Measurements from ENCODE around the gene GRK1.

GRK1 gene

DNA sequence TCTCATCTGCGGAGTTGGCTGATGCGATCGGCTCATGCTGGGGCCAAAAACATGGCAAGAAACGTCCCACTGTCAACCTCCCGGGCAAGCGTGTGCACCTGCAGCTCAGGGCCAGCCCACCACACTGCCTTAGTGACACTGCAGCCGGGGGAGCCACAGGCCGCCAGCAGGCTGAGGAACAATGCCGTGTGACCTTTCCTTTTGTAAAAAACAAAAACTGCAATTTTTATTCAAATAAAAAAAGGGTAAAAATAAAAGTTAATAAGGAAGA lies 73.2 kb downstream of the GRK1 start:
- Histone ChIP-seq H3K9me3 (ENCODE audit: insufficient read depth, low read length) (no peaks in the 10 kb centered on the region), H3K79me2 (ENCODE audit: insufficient read depth, low read length) (no peaks in the 10 kb centered on the region), H3K4me2 (ENCODE audit: low read depth, low read length, poor library complexity, severe bottlenecking) (no peak overlapping the region), H3K4me3 (ENCODE audit: insufficient read depth, low read length, poor library complexity, severe bottlenecking) (no peak overlapping the region), H3K36me3 (ENCODE audit: low read length) (no peaks in the 10 kb centered on the region), H3K9me2 (replicated peaks; ENCODE audit: insufficient read depth, low read length) (no peaks in the 10 kb centered on the region), H2AFZ (ENCODE audit: low read depth, low read length, severe bottlenecking) (no peak overlapping the region), H3K27me3 (ENCODE audit: low read length) (no peaks in the 10 kb centered on the region), H3K9ac (ENCODE audit: low read length) (no peak overlapping the region), H3K27ac (ENCODE audit: low read depth, low read length) (no peak overlapping the region), H4K20me1 (ENCODE audit: low read depth, low read length) (no peaks in the 10 kb centered on the region), H3F3A (ENCODE audit: insufficient read depth) (no peaks in the 10 kb centered on the region)
- TF ChIP-seq, protein P1, sequence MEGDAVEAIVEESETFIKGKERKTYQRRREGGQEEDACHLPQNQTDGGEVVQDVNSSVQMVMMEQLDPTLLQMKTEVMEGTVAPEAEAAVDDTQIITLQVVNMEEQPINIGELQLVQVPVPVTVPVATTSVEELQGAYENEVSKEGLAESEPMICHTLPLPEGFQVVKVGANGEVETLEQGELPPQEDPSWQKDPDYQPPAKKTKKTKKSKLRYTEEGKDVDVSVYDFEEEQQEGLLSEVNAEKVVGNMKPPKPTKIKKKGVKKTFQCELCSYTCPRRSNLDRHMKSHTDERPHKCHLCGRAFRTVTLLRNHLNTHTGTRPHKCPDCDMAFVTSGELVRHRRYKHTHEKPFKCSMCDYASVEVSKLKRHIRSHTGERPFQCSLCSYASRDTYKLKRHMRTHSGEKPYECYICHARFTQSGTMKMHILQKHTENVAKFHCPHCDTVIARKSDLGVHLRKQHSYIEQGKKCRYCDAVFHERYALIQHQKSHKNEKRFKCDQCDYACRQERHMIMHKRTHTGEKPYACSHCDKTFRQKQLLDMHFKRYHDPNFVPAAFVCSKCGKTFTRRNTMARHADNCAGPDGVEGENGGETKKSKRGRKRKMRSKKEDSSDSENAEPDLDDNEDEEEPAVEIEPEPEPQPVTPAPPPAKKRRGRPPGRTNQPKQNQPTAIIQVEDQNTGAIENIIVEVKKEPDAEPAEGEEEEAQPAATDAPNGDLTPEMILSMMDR (IDR thresholded peaks at IDR 0.05; ENCODE audit: insufficient read depth, low read length, poor library complexity, severe bottlenecking) = no peak
- no peak for TF ChIP-seq EZH2phosphoT487 (conservative IDR thresholded peaks at IDR 0.05; ENCODE audit: low read length)

DNA sequence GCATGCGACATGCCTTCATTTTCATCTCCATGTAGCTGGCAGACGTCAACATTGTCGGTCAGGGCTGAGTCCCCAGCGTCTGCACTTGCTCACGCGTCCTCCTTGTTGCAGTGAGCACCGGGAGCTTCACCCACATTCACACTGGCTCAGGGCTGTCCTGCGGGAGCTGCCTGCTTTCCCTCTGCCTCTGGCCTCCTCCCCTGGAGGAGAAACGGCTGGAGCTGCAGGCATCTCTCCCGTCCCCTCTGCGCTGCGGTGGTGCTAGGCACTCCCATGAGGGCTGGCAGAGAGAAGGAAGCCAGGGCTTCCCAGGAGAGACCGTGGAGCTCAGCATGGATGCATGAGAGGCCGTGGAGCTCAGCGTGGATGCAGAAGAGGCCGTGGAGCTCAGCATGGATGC lies 73.6 kb downstream of the GRK1 start:
- TF ChIP-seq EZH2phosphoT487 (conservative IDR thresholded peaks at IDR 0.05; ENCODE audit: low read length) = no peak
- TF ChIP-seq, protein P1 (IDR thresholded peaks at IDR 0.05; ENCODE audit: insufficient read depth, low read length, poor library complexity, severe bottlenecking) = no peak
- no peak overlapping the region for H3K4me3 ChIP-seq (ENCODE audit: insufficient read depth, low read length, poor library complexity, severe bottlenecking)

DNA sequence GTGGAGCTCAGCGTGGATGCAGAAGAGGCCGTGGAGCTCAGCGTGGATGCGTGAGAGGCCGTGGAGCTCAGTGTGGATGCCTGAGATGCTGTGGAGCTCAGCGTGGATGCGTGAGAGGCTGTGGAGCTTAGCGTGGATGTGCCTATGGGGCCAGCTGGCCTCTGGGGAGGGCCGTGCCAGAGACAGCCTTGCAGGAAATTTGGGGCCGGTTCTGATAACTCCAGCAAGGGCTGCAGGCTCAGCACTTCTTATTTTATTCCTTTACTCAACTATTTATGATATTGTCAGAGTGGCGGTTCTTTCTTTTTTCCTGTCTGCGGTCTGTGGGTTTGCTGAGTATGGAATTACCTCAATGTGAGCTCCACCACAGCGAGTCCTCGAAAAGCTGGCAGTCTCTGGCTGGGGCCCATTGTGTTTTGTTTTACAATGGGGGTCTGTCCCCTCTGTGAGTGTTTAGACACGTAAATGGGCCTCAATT lies 74.2 kb downstream of the GRK1 start:
- Histone ChIP-seq H3K27me3 (ENCODE audit: low read length) (no peaks in the 10 kb centered on the region), H4K20me1 (ENCODE audit: low read depth, low read length) (no peaks in the 10 kb centered on the region), H3K27ac (ENCODE audit: low read depth, low read length) (no peak overlapping the region), H3K36me3 (ENCODE audit: low read length) (no peaks in the 10 kb centered on the region), H2AFZ (ENCODE audit: low read depth, low read length, severe bottlenecking) (no peak overlapping the region), H3K79me2 (ENCODE audit: insufficient read depth, low read length) (no peaks in the 10 kb centered on the region), H3K4me3 (ENCODE audit: insufficient read depth, low read length, poor library complexity, severe bottlenecking) (no peak overlapping the region), H3K9ac (ENCODE audit: low read length) (no peak overlapping the region), H3K9me3 (ENCODE audit: insufficient read depth, low read length) (no peaks in the 10 kb centered on the region), H3K4me2 (ENCODE audit: low read depth, low read length, poor library complexity, severe bottlenecking) (no peak overlapping the region), H3F3A (ENCODE audit: insufficient read depth) (no peaks in the 10 kb centered on the region), H3K9me2 (replicated peaks; ENCODE audit: insufficient read depth, low read length) (no peaks in the 10 kb centered on the region)
- no peak for TF ChIP-seq EZH2phosphoT487 (conservative IDR thresholded peaks at IDR 0.05; ENCODE audit: low read length)
- TF ChIP-seq, protein P1 (IDR thresholded peaks at IDR 0.05; ENCODE audit: insufficient read depth, low read length, poor library complexity, severe bottlenecking) = no peak

More for the DNA sequence above, 73.6 kb downstream of the GRK1 start:
- Histone ChIP-seq H3K9me3 (ENCODE audit: insufficient read depth, low read length) (no peaks in the 10 kb centered on the region), H4K20me1 (ENCODE audit: low read depth, low read length) (no peaks in the 10 kb centered on the region), H2AFZ (ENCODE audit: low read depth, low read length, severe bottlenecking) (no peak overlapping the region), H3K36me3 (ENCODE audit: low read length) (no peaks in the 10 kb centered on the region), H3K79me2 (ENCODE audit: insufficient read depth, low read length) (no peaks in the 10 kb centered on the region), H3K27ac (ENCODE audit: low read depth, low read length) (no peak overlapping the region), H3K27me3 (ENCODE audit: low read length) (no peaks in the 10 kb centered on the region), H3K9me2 (replicated peaks; ENCODE audit: insufficient read depth, low read length) (no peaks in the 10 kb centered on the region), H3K9ac (ENCODE audit: low read length) (no peak overlapping the region), H3K4me2 (ENCODE audit: low read depth, low read length, poor library complexity, severe bottlenecking) (no peak overlapping the region), H3F3A (ENCODE audit: insufficient read depth) (no peaks in the 10 kb centered on the region)

Data from SU-DHL-6 (cell line).